Activated T-cell treated with anti-CD3 and anti-CD28 coated beads, Interleukin-2, amount 50 U/mL, for 1 hour (primary cell): Measurements from ENCODE around the gene A3GALT2.
"Not testable (repeated sequence)": the region's sequence is repeated elsewhere in the genome, so short reads cannot be mapped to it uniquely, and the experiment has no call there.

Experiments used
- DNase-seq: peaks from one replicate; pipeline ENCODE4 v3.0.0-alpha.2; 2020

A3GALT2 gene

DNA sequence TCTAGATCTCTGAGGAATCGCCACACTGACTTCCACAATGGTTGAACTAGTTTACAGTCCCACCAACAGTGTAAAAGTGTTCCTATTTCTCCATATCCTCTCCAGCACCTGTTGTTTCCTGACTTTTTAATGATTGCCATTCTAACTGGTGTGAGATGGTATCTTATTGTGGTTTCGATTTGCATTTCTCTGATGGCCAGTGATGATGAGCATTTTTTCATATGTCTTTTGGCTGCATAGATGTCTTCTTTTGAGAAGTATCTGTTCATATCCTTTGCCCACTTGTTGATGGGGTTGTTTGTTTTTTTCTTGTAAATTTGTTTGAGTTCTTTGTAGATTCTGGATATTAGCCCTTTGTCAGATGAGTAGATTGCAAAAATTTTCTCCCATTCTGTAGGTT is 30.3 kb downstream of the A3GALT2 start:
- DNase-seq: not testable (repeated sequence)

- DNase-seq: no peak
These were observed 31.1 kb downstream of the A3GALT2 start for GRCh38 chr1:33289858-33290154.

- DNase-seq: no peak
These were observed 31.7 kb downstream of the A3GALT2 start for GRCh38 chr1:33288976-33289857.

- DNase-seq: no peak
These were observed 33.6 kb downstream of the A3GALT2 start for GRCh38 chr1:33287317-33287716.

- no peak for DNase-seq
These were observed 34.3 kb downstream of the A3GALT2 start for GRCh38 chr1:33286451-33287185.

- no peak for DNase-seq
These were observed 36.8 kb downstream of the A3GALT2 start for GRCh38 chr1:33284049-33284448.

GRCh38 chr1:33282791-33283190 is 38.1 kb downstream of the A3GALT2 start:
- no peak for DNase-seq

DNA sequence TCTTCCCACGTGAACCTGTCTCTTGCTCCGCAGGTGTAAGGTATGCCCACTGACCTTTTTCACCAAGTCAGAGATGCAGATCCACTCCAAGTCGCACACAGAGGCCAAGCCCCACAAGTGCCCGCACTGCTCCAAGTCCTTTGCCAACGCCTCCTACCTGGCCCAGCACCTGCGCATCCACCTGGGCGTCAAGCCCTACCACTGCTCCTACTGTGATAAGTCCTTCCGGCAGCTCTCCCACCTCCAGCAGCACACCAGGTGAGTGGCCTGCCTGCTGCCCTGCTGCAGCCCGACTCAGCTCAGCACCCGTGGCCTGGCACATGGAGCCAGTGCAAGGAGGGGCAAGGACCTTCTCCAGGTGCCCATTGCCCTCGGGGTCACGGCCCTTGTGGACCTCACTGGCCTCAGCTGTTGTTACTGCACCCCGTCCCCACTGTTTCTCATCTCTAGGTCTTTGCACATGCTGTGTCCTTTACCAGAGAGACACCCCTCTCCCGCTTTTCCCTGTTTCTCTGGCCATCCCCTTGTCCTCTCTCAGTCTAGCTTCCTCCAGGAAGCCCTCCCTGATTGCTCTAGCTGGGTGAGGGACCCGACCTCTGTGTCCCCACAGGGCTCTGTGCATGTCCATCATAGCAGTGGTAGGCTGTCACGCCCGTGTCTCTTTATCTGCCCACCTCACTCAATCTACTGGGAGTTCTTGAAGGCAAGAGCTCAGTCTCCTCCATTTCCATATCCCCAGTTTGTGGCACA is 39.2 kb downstream of the A3GALT2 start:
- no peak for DNase-seq

DNA sequence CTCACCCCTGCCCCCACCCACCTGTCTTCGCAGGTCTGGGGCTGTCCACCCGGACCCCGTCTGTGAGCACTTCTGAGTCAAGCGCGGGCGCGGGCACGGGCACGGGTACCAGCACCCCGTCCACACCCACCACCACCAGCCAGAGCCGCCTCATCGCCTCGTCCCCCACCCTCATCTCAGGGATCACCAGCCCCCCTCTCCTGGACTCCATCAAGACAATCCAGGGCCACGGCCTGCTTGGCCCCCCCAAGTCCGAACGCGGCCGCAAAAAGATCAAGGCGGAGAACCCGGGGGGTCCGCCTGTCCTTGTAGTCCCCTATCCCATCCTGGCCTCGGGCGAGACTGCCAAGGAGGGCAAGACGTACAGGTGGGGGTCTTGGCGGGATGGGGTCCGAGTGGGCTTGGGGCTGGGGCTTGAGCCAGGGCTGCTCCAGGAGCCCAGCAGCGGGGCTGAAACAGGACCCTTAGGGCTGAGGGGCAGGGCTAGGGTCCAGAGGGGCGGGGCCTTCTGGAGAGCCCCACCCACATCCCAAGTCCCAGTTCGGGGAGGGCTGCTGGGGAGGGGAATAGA is 40.7 kb downstream of the A3GALT2 start:
- DNase-seq: no peak

DNA sequence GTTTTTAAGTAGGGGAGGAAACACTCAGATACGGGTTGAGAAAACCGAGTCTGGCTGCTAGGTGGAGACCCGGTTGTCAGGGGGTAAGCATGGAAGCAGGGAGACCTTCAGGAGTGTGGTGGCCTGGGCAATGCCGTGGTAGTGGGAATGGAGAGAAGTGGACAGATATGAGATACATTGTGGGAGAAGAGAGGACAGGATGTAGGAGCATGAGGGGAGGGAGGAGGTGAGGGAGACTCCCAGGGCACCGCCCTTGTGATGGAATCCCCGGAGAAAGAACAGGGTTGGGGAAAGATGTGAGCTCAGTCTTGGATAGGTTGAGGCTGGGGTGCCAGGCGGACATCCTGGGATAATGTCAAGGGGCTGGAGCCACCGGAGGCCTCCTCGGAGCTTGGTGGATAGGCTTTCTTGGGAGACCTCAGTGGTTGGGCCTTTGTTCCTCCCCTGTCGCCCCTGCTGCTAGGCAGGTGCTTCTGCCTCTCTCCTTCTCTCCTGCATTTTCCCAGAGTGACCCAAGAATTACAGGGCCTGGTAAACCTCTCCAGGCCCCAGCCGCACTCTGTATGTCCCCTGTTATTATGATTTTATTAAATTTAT is 43.3 kb downstream of the A3GALT2 start:
- no peak for DNase-seq

DNA sequence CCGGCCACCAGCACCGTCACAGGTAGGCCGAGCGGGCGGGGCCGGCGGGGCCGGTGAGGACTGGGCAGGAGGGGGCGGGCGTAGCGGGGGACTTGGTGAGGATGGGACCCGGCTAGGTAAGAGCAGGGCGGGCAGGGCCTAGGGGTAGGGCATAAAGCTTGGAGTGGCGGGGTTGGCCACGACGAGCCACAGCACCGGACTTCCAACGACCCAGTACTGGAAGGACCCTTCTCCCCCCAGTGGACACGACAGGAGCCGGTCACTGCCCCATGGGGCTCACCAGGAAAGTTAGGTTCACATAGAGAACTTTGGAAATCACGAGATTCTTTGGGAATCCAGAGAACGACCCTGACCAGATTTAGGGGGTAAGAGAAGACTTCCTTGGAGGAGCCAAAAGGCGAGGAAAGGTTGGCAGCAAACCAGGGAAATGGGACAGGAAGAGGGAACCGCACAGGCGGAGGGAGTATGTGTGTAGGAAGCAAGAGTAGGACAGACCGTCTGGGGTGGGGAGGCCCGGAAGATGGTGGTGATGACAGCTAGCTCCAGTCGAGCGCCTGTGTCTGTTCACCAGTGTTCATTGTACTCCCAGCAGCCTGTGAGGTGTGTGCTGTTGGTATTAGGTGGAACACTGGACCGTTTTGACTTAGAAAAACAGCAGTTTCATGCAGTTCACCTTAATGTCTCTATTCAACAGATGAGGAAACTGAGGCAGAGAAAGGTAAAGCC is 44.2 kb downstream of the A3GALT2 start:
- DNase-seq: no peak

GRCh38 chr1:33275706-33276572 is 45.0 kb downstream of the A3GALT2 start:
- DNase-seq: no peak

- no peak for DNase-seq
These were observed 45.7 kb downstream of the A3GALT2 start for GRCh38 chr1:33275195-33275594.

DNA sequence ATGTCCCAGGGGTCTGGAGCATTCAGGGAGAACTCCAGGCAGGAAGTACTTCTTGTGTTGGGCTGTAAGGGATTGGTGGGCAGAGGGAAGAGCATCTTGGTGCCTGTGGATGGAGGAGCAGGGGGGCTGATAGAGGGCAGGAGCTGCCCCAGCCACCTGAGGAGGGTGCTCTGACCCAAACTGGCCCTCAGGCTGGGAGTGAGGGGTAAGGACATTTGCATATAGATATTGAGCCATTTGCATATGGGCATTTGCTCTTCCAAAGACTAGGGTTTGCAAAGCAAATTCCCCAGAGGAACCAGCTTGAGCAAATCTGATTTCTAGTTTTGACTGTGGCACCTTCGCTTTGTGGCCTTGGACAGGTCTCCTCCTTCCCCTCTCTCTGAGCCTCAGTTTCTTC is 46.5 kb downstream of the A3GALT2 start:
- no peak for DNase-seq

DNA sequence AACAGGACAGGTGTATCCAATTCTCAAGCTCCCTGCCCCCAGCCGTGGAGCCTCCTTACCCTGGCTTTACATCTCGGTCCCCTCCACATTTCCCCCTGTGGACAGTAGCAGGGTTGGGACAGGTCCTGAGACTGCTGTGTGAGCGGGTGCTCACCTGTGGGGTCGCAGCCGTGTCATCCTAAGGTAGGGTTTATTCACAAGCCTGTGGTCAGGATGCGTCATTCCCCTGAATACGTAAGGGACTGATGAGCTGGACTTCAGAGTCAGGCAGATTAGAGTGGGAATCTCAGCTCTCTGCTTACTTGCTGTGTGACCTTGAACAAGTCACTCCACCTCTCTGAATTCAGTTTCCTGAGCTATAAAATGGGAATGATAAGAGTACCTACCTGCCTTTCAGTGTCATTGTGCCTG is 46.9 kb downstream of the A3GALT2 start:
- DNase-seq: no peak

GRCh38 chr1:33273406-33273805 is 47.5 kb downstream of the A3GALT2 start:
- DNase-seq: no peak

GRCh38 chr1:33272930-33273329 is 48.0 kb downstream of the A3GALT2 start:
- DNase-seq: no peak

- no peak for DNase-seq
These were observed 48.4 kb downstream of the A3GALT2 start for GRCh38 chr1:33272509-33272908.

GRCh38 chr1:33271666-33272505 is 49.0 kb downstream of the A3GALT2 start:
- DNase-seq: no peak

- DNase-seq: no peak
These were observed 50.0 kb downstream of the A3GALT2 start for GRCh38 chr1:33270808-33271465.
